Stimulated activated CD8-positive, alpha-beta memory T cell treated with anti-CD3 and anti-CD28 coated beads, Interleukin-15, amount 100 ng/mL, for 4 hours (primary cell): Measurements from ENCODE around the gene SENP6.
"Not testable (repeated sequence)": the region's sequence is repeated elsewhere in the genome, so short reads cannot be mapped to it uniquely, and the experiment has no call there.

Experiments
- DNase-seq, 2 donors: peaks; one replicate each; pipeline ENCODE4 v3.0.0-alpha.2; 2020; ENCODE audit warnings: low read depth in 2 of 2

Gene SENP6, protein sequence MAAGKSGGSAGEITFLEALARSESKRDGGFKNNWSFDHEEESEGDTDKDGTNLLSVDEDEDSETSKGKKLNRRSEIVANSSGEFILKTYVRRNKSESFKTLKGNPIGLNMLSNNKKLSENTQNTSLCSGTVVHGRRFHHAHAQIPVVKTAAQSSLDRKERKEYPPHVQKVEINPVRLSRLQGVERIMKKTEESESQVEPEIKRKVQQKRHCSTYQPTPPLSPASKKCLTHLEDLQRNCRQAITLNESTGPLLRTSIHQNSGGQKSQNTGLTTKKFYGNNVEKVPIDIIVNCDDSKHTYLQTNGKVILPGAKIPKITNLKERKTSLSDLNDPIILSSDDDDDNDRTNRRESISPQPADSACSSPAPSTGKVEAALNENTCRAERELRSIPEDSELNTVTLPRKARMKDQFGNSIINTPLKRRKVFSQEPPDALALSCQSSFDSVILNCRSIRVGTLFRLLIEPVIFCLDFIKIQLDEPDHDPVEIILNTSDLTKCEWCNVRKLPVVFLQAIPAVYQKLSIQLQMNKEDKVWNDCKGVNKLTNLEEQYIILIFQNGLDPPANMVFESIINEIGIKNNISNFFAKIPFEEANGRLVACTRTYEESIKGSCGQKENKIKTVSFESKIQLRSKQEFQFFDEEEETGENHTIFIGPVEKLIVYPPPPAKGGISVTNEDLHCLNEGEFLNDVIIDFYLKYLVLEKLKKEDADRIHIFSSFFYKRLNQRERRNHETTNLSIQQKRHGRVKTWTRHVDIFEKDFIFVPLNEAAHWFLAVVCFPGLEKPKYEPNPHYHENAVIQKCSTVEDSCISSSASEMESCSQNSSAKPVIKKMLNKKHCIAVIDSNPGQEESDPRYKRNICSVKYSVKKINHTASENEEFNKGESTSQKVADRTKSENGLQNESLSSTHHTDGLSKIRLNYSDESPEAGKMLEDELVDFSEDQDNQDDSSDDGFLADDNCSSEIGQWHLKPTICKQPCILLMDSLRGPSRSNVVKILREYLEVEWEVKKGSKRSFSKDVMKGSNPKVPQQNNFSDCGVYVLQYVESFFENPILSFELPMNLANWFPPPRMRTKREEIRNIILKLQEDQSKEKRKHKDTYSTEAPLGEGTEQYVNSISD

DNA sequence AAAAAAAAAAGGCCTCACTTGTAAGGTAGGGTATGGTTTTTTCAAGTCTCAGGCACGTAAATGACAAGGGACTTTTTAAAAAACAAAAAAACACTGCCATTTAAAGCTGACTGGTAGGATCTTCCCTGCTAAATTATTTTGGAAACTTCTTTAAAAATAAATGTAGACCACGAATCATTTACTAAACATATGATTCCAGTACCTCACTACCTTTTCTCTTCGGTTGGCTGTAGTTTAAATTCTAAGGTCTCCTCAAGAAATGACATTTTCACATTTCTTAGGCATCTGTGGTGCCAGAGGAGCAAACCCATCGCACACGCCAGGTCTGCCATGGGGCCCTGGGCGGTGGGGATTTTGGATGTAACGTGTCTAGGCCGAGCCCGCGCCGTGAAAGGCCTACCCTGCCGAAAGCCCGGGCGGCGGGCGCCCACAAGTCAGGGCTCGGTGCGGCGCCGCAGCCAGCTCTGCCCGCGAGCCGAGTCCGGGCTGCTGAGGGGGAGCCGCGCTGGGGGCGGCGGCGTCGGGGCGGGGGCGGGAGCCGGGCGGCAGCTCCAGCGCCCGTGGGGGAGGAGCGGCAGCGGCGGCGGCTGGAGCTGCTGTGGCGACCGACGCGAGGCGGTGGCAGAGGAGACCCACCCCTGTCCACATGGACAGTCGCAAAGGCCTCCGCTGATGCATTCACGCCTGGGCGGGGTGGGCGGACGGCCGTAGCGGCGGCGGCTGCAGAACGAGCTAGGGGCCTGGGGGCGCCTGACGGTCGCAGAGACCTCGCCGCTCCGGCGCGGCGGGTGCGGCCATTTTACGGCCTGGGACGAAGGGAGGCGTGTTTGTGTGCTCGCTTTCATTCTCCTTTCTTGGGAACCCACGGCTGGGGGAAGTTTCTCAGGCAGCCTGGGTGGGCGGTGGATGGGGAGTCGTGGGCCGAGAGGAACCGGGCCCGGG is at the start of gene SENP6:
Gene SENP6, plus strand, starts transcription at position 577 of the 942 bp plus-strand sequence. CDS start 645 bp downstream, outside the sequence.
- peak; percentile 43 to 66 for DNase-seq

DNA sequence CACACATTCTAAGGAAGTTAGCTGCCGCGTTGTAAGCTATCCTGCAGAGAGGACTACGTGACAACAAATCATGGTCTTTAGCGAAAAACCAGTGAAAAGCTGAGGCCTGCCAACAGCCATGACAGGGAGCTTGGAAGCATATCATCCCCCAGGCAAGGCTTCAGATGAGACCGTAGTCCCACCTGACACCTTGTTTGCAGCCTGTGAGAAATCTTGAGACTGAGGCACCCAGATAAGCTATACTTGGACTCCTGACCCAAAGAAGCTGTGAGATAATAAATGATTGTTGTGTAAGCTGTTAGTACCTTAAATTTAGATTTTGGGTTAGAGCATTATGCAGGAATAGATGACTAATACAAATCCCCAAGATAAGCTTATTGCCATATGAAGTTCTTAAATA is 45.4 kb upstream of the SENP6 start:
- DNase-seq = no peak

- DNase-seq = no peak
Measured at GRCh38 chr6:75557068-75557467, 44.6 kb upstream of the SENP6 start.

GRCh38 chr6:75563032-75563431 is 38.6 kb upstream of the SENP6 start:
- no peak for DNase-seq

- no peak for DNase-seq
Measured at GRCh38 chr6:75566137-75566767, 35.4 kb upstream of the SENP6 start.

DNA sequence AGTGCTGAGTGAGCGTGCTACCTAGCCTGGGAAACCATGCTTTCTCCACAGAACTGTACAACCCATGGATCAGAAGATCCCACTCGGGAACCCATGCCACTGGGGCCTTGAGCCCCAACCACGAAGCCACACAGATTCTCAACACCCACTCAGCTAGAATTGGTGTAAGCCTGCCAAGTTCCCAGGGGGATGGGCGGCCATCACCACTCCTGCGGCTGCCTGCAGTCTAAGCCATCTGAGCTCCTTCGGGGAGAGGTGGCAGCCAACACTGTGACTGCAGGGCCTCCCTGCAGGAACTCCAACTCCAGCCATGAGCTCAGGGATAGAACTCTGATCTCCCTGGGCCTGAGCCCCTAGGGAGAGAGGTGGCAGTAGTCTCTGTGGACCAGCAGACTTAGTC is 33.6 kb upstream of the SENP6 start:
- DNase-seq = no peak

- no peak for DNase-seq
Measured at GRCh38 chr6:75568965-75569364, 32.7 kb upstream of the SENP6 start.

- not testable (repeated sequence) for DNase-seq
Measured at GRCh38 chr6:75570671-75571070, 31.0 kb upstream of the SENP6 start.

- no peak for DNase-seq
Measured at GRCh38 chr6:75572072-75572471, 29.6 kb upstream of the SENP6 start.

GRCh38 chr6:75579951-75580350 is 21.7 kb upstream of the SENP6 start:
- no peak for DNase-seq

DNA sequence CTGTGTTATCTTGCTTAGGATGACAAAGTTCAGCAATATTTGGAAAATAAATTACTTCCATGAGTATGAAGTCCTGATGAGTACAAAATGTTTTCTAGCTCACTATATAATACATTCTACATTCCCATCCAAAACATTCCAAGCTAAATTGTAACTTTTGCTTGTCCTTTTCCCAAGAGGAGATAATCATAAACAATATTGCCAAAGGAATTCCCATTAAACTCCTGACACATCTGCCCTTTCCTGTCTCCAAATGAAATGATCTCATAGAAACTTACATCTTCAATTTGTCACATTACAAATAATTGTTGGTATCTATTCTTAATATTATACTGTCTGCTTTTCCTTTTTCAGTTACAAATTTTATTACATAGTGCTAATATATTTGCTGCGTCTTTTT is 20.4 kb upstream of the SENP6 start:
- DNase-seq = no peak

DNA sequence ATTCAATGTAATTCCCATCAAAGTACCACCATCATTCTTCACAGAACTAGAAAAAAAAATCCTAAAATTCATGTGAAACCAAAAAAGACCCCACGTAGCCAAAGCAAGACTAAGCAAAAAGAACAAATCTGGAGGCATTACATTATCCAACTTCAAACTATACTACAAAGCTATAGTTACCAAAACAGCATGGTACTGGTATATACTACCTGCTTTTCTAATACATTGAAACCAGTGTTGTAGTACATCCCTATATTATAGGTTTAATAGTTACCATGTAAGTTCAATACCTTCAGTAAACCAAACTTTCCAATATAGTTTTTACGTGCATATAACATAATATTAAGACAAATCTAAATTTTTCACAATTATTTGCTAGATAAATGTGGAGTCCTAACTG is 17.1 kb upstream of the SENP6 start:
- DNase-seq = not testable (repeated sequence)

DNA sequence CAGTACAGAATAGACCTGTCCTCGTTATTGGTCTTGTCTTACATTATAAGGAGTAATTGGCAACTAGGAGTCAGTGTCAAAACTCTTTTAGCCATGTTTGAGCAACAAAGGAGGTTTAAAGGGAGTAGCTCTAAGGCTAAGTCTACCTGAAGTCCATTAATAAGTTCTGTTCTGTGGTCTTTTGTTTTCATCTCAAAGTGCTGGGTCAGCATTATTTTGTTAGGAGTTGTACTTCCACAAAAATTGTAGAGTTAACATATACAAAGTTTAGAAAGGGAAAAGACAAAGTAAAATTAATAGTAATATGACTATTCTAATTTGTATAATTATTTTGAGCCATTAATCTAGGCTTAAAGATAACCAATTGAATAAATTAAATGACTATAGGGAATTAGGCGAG is 12.7 kb upstream of the SENP6 start:
- no peak for DNase-seq

GRCh38 chr6:75590370-75590769 is 11.3 kb upstream of the SENP6 start:
- DNase-seq = no peak

- not testable (repeated sequence) for DNase-seq
Measured at GRCh38 chr6:75596380-75596779, 5.3 kb upstream of the SENP6 start.

- DNase-seq = no peak
Measured at GRCh38 chr6:75600768-75601167, 912 bp upstream of the SENP6 start.

- peak; percentile 13 to 45 for DNase-seq
Measured at GRCh38 chr6:75602246-75603105, 796 bp downstream of the SENP6 start.

- DNase-seq = no peak
Measured at GRCh38 chr6:75603106-75603420, 1.4 kb downstream of the SENP6 start.

- no peak for DNase-seq
Measured at GRCh38 chr6:75604294-75604693, 2.6 kb downstream of the SENP6 start.

- no peak for DNase-seq
Measured at GRCh38 chr6:75605635-75606034, 4.0 kb downstream of the SENP6 start.
